NOMO-1 treated with DMSO at 0.1 percent for 48 hours (cell line): ENCODE data around the gene FNIP1.
"Not testable (repeated sequence)": the region's sequence is repeated elsewhere in the genome, so short reads cannot be mapped to it uniquely, and the experiment has no call there.

ENCODE experiments used
- DNase-seq: peaks from one replicate; lab custom pipeline; 2025; ENCODE audit not compliant: unreplicated experiment; lab: John Stamatoyannopoulos, UW

The FNIP1 gene

DNA sequence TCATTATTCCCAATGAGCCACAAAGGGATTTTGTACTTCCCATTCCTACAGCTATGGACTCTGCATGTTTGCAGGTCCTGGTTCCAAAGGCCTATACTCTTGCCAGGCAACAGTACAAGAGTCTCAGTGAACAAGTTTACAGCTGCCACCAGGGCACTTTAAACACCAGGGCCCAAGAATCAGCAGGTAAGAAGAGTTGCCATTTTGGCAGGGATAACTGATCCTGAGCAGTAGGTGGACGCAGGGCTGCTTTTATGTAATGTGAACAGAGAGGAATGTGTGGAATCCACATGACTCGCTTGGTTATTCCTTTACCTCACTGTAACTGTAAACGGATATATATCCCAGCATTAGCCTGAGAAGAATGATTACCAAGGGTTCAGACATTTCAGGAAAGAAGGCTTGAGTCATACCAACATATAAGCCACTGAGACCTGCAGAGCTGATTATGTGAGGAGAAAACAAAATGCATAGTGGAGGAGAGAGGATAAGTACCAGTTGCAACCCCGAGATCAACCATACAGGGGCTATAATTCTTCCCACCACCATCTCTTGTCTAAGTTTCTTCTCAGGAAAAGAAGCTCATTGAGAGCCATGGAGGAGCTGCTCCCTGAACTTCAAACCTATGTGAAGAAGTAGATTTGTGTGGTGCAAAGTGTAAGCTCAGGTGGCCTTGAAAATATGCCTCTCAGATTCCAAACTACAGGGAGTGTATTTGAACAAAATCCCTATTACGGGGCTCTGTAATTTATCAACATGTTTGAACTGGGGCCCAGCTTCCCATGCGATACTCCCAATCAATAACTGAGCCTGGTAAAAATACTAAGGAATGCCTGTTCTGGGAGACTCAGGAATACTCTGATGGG, 186.4 kb downstream of the FNIP1 start:
- no peak for DNase-seq

DNA sequence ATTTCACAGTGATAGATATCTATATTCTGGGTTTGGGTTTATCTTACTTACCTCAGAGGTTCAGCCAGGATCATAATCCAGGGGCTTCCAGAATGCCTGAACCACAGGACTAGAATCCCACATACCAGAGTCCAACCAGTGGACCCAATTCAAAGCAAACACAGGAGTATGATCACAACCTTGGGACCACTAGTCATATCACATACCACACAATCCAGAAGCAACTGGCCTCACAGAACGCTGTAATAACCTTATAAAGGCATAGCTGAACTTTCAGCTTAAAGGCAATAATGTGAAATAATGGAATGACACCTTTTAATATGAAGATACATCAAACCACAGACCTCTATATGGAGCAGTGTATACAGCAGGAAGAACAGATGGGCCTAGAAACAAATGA, 187.0 kb downstream of the FNIP1 start:
- no peak for DNase-seq

DNA sequence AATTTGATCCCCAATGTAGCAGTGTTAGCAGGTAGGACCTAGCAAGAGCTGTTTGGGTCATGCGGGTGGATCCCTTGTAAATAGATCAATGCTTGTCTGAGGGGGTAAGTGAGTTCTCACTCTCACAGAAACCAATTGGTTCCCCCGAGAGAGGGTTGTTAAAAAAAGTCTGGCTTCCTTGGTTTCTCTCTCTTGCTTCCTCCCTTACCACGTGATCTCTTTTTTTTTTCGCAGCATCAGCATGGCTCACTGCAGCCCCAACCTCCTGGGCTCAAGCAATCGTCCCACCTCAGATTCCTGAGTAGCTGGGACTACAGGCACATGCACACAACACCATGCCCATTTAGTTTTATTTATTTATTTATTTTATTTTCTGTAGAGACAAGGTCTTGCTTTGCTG, 188.2 kb downstream of the FNIP1 start:
- DNase-seq: no peak

DNA sequence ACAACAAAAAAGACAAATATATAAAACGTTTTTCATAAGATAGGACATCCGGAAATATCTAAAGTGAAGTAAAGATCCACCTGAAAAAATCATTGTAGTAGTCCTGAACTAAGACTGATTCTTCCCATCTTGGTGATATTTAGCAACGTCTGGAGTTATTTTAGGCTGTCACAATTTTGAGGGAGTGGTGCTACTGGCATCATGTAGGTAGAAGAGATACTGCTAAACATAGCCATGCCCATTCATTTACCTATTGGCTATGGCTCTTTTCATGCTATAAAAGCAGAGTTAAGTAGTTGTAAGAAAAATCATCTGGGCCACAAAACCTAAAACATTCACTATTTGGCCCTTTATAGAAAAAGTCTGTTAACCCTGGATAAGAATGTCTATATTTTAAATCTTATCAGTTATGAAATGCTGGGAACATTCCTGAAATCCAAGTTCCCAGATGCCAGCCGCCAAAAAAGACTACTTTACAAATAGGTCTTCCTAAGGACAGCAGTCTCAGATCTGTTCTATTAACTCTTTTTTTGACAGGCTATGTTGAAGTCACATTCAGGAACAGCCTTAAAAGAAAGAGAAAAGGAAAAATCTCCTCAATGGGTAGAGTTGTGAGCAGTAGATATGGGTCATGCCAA, 188.8 kb downstream of the FNIP1 start:
- DNase-seq: no peak

DNA sequence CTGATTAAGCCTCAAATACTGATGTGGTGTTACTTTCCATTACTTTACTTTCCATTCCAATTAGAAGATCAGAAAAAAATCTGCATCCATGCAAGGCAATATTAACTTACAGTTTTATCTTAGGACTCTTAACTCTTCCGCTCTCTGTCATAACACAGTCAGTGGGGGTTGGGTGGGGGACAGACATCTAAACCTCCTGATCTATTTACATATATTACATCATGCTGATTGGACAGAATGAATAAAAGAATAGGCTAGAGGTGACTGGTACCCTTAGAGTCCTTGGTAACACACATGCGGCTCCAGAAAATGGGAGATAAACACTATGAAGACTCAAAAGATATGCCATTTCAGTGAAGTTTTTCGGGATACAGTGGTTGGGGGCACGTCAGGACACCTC, 189.4 kb downstream of the FNIP1 start:
- DNase-seq: no peak

DNA sequence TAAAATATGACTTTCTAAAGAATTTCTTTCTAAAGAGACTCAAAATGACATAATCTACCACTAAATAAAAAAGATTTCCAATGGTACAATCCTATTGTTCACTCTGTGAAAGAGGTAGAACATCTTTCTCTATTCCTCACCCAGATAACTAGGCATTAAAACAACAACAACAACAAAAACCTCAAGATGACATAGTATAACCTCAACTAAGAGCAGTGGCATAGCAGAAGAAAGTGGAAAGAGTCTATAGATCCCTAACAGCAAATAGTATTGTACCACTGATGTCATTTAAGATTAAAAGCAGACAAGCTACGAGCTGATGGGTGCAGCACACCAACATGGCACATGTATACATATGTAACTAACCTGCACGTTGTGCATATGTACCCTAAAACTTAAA, 191.7 kb downstream of the FNIP1 start:
- no peak for DNase-seq

DNA sequence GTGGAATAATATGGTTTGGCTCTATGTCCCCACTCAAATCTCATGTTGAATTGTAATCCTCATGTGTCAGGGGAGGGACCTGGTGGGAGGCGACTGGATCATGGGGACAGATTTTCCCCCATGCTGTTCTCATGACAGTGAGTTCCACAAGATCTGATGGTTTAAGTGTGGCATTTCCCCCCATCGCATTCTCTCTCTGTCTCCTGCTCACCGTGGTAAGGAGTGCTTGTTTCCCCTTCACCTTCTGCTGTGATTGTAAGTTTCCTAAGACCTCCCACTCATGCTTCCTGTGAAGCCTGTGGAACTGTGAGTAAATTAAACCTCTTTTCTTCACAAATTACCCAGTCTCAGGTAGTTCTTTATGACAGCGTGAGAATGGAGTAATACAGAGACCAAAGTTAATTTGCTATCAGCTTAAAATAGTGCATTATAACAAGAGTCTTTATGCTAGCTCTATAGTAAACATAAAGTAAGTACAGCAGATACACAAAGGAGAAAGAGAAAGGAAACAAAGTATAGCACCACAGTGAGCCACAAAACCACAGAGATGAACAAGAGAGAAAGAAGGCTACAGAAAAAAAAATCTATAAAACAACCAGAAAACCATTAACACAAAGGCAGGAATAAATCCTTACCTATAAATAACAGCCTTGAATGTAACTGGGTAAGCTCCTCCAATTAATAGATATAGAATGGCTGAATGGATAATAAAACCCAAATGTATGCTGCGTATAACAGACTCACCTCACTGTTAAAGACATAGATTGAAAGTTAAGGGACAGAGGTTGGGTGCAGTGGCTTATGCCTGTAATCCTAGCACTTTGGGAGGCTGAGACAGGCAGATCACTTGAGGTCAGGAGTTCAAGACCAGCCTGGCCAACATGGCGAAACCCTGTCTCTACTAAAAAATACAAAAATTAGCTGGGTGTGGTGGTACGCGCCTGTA, 201.5 kb downstream of the FNIP1 start:
- no peak for DNase-seq

DNA sequence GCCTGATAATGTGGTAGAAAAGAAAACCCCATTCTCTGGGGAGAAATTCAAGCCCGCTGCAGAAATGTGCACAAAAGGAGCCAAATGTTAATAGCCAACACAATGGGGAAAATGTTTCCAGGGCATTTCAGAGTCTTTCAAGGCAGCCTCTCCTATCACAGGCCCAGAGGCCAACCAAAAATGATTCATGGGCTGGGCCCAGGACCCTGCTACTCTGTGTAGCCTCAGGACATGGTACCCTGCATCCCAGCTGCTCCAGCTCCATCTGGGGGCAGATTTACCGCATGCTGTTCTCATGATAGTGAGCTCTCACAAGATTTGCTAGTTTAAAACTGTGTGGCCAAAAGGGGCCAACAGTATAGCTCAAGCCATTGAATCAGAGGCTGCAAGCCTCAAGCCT, 202.9 kb downstream of the FNIP1 start:
- DNase-seq: no peak

DNA sequence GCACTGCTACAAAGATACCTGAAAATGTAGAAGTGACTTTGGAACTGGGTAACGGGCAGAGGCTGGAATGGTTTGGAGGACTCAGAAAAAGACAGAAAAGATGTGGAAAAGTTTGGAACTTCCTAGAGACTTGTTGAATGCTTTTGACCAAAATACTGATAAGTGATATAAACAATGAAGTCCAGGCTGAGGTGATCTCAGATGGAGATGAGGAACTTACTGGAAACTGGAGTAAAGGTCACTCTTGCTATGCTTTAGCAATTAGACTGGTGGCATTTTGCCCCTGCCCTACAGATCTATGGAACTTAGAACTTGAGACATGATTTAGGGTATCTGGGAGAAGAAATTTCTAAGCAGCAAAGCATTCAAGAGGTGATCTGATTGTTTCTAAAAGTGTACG, 203.4 kb downstream of the FNIP1 start:
- DNase-seq: not testable (repeated sequence)
